ENCODE results near the gene DENND2A.
A peak's percentile ranks its signal among the peaks of the same experiment; 100 is the strongest.
"Not testable (repeated sequence)": the region's sequence is repeated elsewhere in the genome, so short reads cannot be mapped to it uniquely, and the experiment has no call there.

DENND2A gene

GRCh38 chr7:140517546-140518369 is 122.9 kb downstream of the DENND2A start:
- peak; percentile 19 to 55 (median 45) for DNase-seq (ENCODE audit: low read depth in 3 of 3, low spot score in 1 of 3)

- no peak for DNase-seq (ENCODE audit: low read depth in 3 of 3, low spot score in 1 of 3)
Measured at GRCh38 chr7:140512317-140513000, 128.2 kb downstream of the DENND2A start.

GRCh38 chr7:140509789-140510188 is 130.8 kb downstream of the DENND2A start:
- DNase-seq (ENCODE audit: low read depth in 3 of 3, low spot score in 1 of 3), result no peak

GRCh38 chr7:140507556-140507955 is 133.1 kb downstream of the DENND2A start:
- not testable (repeated sequence) for DNase-seq (ENCODE audit: low read depth in 3 of 3, low spot score in 1 of 3)

- DNase-seq (ENCODE audit: low read depth in 3 of 3, low spot score in 1 of 3), result no peak
Measured at GRCh38 chr7:140506788-140507464, 133.7 kb downstream of the DENND2A start.

GRCh38 chr7:140501966-140502365 is 138.6 kb downstream of the DENND2A start:
- no peak for DNase-seq (ENCODE audit: low read depth in 3 of 3, low spot score in 1 of 3)

GRCh38 chr7:140497807-140498206 is 142.8 kb downstream of the DENND2A start:
- DNase-seq (ENCODE audit: low read depth in 3 of 3, low spot score in 1 of 3), result not testable (repeated sequence)

GRCh38 chr7:140497241-140497769 is 143.3 kb downstream of the DENND2A start:
- DNase-seq (ENCODE audit: low read depth in 3 of 3, low spot score in 1 of 3), result no peak

GRCh38 chr7:140495514-140496097 is 145.0 kb downstream of the DENND2A start:
- no peak for DNase-seq (ENCODE audit: low read depth in 3 of 3, low spot score in 1 of 3)

- DNase-seq (ENCODE audit: low read depth in 3 of 3, low spot score in 1 of 3), result no peak
Measured at GRCh38 chr7:140494867-140495266, 145.7 kb downstream of the DENND2A start.

GRCh38 chr7:140489026-140489359 is 151.6 kb downstream of the DENND2A start:
- DNase-seq (ENCODE audit: low read depth in 3 of 3, low spot score in 1 of 3), result no peak

- DNase-seq (ENCODE audit: low read depth in 3 of 3, low spot score in 1 of 3), result no peak
Measured at GRCh38 chr7:140485500-140486265, 154.9 kb downstream of the DENND2A start.

- DNase-seq (ENCODE audit: low read depth in 3 of 3, low spot score in 1 of 3), result no peak
Measured at GRCh38 chr7:140484951-140485499, 155.6 kb downstream of the DENND2A start.

GRCh38 chr7:140484479-140484878 is 156.1 kb downstream of the DENND2A start:
- DNase-seq (ENCODE audit: low read depth in 3 of 3, low spot score in 1 of 3), result no peak

- no peak for DNase-seq (ENCODE audit: low read depth in 3 of 3, low spot score in 1 of 3)
Measured at GRCh38 chr7:140479739-140480084, 160.9 kb downstream of the DENND2A start.

GRCh38 chr7:140479062-140479738 is 161.4 kb downstream of the DENND2A start, which contains the start of gene MKRN1:
Gene MKRN1 (minus strand): TSS chr7:140479505. CDS start chr7:140479344, 161 bp downstream.
- DNase-seq (ENCODE audit: low read depth in 3 of 3, low spot score in 1 of 3), result peak; percentile 77 to 88 (median 85)

- DNase-seq (ENCODE audit: low read depth in 3 of 3, low spot score in 1 of 3), result peak in 1 of 3 donors; percentile 22
Measured at GRCh38 chr7:140478246-140479061, 162.2 kb downstream of the DENND2A start.

GRCh38 chr7:140476698-140477261 is 163.8 kb downstream of the DENND2A start:
- no peak for DNase-seq (ENCODE audit: low read depth in 3 of 3, low spot score in 1 of 3)

All from stimulated activated CD4-positive, alpha-beta T cell treated with anti-CD3 and anti-CD28 coated beads, TNF-alpha, amount 100 ng/mL, for 1 hour (primary cell).